Stimulated activated CD4-positive, alpha-beta T cell treated with anti-CD3 and anti-CD28 coated beads, TNF-alpha, amount 100 ng/mL, for 1 hour (primary cell): ENCODE measurements around the gene ZNF423.

Experiments used
- DNase-seq, 3 donors: peaks; one replicate each; pipeline ENCODE4 v3.0.0-alpha.2; 2020; ENCODE audit warnings: low read depth in 3 of 3, low spot score in 1 of 3

ZNF423 gene

GRCh38 chr16:49590166-49590871 is 265.6 kb downstream of the ZNF423 start:
- no peak for DNase-seq

GRCh38 chr16:49589544-49590031 is 266.3 kb downstream of the ZNF423 start:
- DNase-seq, result no peak

GRCh38 chr16:49588729-49589384 is 267.1 kb downstream of the ZNF423 start:
- DNase-seq, result no peak

- no peak for DNase-seq
These were observed 267.9 kb downstream of the ZNF423 start for GRCh38 chr16:49588026-49588425.

- no peak for DNase-seq
These were observed 268.4 kb downstream of the ZNF423 start for GRCh38 chr16:49587511-49587910.

- no peak for DNase-seq
These were observed 269.2 kb downstream of the ZNF423 start for GRCh38 chr16:49586466-49587450.

- DNase-seq, result no peak
These were observed 270.6 kb downstream of the ZNF423 start for GRCh38 chr16:49585143-49585832.

- DNase-seq, result no peak
These were observed 272.0 kb downstream of the ZNF423 start for GRCh38 chr16:49583911-49584310.

GRCh38 chr16:49581630-49582298 is 274.1 kb downstream of the ZNF423 start:
- no peak for DNase-seq

GRCh38 chr16:49580751-49581303 is 275.1 kb downstream of the ZNF423 start:
- DNase-seq, result no peak

GRCh38 chr16:49578435-49579024 is 277.4 kb downstream of the ZNF423 start:
- no peak for DNase-seq

GRCh38 chr16:49578018-49578417 is 277.9 kb downstream of the ZNF423 start:
- no peak for DNase-seq

GRCh38 chr16:49576941-49577340 is 279.0 kb downstream of the ZNF423 start:
- no peak for DNase-seq

GRCh38 chr16:49576173-49576494 is 279.8 kb downstream of the ZNF423 start:
- DNase-seq, result no peak

- DNase-seq, result no peak
These were observed 280.4 kb downstream of the ZNF423 start for GRCh38 chr16:49575346-49576172.

GRCh38 chr16:49574826-49575225 is 281.1 kb downstream of the ZNF423 start:
- no peak for DNase-seq

GRCh38 chr16:49567950-49568349 is 288.0 kb downstream of the ZNF423 start:
- no peak for DNase-seq

GRCh38 chr16:49566432-49566831 is 289.5 kb downstream of the ZNF423 start:
- DNase-seq, result no peak
